Right kidney (tissue), 1 donor: ENCODE data around the gene WIPF2.

ENCODE experiments used
- DNase-seq: peaks from one replicate; pipeline ENCODE4 v3.0.0-alpha.2; 2016

Gene WIPF2

DNA sequence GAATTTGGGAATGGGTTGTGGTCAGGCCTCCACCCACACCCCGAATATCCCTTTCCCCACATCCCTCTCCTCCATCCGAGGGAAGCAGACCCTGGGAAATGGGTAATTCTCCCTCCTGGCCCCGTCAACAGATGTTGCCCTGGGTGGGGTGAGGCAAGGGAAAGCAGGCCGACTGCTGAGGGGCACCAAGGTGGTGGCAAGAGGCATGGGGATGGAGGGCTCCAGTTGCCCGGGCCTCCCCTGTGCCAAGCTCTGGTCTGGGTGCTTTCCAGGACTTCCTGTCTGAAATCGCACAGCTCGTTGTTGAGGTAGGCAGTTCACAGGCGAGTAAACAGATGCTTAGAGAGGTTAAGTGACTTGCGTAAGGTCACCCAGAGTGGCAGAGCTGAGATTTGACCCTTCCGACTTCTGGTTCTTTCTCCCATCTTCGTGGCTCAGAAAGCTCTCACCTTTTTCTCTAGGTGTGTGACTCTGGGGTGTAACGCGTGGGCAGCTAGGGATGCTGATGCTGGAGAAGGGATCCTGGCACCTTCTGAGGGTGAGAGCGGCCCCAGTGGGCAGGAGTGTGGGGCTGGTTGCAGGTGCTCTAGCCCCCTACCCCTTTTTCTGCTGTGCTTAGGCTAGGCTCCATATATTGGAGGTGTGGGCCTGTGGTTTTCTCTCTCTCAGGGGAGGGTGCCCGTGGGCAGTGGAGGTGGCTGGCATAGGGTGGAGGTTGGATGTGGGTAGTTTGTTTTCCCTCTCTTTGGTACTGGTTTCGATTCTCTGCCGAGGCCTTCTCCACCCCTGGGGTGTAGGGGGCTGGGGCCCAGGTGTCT lies 107.1 kb downstream of the WIPF2 start:
- DNase-seq = no peak

- DNase-seq = no peak
Measured at GRCh38 chr17:40326832-40327199, 107.7 kb downstream of the WIPF2 start.

DNA sequence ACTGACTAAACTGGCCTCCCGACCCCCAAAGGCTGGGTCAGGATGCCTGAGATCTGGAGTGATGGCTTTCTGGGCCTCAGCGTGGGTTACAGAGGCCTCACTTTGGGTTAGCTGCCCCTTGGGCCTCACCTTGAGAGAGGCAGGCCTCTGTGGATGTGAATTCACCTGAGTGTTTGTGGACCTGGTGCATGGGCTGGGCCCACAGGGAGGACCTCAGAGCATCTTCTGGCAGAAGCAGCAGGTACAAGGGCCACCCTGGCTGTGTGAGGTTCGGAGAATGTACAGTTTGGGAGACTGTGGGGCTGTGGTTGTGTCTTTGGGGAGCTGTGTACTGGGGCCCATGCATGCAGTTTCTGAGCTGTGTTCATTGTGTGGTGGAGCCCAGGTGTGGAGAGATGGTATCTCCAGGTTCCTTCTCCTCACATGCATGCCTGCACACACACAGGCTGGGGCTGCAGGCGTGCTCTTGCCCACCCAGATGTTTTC lies 108.2 kb downstream of the WIPF2 start:
- no peak for DNase-seq

DNA sequence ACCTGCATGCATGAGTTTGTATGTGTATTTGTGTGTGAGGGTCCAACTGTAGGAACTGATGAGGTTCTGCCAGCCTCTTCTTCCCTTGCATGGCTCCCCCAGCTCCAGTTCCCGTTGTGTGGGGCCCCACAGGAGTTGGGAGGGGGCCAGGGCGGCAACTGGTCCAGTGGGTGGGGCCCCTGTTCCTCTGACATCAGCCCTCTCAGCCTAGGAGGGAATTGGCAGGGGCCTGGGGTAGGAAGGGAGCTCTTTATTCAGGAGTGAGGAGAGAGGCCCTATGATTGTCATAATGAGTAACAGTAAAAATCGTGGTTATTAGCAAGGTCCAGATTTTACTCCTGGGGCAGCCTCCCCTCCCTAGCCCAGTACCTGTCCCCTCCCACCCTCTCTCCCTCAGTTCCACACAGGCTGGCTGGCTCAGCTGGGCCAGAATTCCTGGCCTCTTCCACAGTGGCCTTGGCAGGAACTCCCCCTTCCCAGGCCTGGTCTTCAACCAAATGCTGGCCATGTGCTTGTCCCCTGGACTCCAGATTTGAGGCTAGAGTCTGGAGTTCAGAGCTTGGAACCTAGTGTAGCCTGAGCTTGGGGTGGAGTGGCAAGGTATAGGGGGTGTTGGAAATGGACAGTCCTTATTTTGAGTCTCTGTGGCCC lies 108.8 kb downstream of the WIPF2 start:
- no peak for DNase-seq

GRCh38 chr17:40328386-40328766 lies 109.3 kb downstream of the WIPF2 start:
- DNase-seq = no peak

DNA sequence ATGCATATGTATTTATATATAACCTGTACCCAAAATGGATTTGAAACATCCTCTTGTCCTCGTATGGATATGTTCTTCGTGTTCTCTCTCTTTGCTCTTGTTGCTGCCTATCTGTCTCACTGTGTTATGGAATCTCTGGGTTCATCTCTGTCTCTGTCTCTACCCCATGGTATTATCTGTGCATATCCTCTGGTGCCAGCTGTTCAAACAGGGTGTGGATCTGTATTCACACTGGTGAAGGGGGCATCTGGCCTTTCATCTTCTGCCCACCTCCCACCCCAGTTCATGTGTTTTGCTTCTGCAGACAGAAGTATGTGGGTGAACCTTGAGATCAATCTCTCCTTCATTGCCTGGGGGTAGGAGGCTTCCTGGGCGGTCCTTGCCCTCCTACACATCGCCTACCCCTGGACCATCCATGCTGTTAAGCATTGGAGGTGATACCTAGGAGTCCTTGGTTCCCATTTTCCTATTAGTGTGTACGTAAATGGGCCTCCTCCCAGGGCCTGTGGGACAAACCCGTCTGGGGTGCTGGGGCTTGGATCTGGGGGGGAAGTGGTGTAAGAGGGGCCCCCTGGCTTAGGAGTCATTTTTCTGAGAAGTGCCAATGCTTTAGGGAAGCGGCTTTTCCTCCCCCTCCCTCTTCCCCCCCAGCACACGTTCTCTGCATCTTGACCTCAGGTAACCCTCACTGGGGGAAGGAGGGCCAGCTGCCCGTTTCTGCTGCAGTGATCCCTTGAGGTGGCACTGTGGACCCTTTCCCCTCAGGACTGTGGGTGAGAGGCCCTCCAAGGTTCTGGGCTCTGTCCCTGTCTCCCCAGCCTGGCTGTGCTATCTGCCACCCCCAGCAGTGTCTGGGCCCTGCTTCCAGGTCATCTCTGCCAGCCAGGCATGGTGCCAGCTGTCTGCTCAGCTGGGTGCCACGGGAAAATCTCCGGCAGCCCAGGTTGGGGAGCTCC lies 111.0 kb downstream of the WIPF2 start:
- DNase-seq = no peak

DNA sequence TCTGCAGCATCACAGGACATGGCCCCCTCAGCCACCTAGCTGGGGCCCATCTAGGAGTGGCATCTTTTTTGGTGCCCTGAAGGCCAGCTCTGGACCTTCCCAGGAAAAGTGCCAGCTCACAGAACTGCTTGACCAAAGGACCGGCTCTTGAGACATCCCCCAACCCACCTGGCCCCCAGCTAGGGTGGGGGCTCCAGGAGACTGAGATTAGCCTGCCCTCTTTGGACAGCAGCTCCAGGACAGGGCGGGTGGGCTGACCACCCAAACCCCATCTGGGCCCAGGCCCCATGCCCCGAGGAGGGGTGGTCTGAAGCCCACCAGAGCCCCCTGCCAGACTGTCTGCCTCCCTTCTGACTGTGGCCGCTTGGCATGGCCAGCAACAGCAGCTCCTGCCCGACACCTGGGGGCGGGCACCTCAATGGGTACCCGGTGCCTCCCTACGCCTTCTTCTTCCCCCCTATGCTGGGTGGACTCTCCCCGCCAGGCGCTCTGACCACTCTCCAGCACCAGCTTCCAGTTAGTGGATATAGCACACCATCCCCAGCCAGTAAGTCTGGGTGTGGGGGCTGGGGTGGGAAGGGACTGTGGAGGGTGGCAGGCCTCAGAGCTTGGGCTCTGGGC lies 111.9 kb downstream of the WIPF2 start:
- no peak for DNase-seq

DNA sequence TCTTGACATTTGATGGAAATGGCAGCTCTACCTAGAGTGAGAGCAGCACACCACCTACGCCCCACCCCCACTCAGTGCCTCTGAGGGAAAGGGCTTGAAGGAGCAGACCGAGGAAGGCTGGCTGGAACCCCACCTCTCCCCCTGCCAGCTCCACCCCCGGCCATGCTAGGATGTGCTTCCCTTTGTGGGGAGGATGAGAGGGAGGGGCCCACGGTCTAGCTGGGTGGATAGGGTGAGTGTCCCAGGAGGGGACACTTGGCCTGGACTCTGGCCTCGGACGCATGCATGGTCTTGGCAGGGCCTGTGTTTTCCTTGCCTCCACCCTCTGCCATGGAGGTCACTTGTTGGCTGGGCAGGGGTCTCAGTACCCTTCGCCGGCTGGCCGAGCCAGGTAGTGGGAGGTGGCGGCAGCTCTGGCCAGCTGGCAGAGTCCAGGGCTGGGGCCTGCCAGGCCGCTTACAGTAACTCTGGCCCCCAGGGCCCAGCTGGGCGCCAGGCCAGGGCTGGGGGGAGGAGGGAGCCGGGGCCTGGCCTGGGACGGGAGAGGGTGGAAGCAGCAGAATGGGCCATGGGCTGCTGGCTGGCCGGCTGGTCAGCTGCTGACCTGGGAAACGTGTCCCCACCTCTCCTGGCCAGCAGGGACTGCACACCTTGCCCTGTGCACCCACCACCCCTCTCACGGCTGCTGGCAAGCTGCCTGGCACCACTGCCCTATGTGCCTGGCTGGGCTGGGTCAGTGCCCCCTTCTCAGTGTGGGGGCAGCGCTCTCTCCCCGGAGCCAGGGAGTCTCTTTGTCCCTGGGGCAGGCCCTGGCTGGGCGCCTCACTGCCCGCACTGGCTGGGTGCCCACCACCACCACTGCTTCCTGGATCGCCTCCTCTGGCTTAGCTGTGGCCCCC lies 112.9 kb downstream of the WIPF2 start:
- DNase-seq = no peak
